Esophagus squamous epithelium (tissue), 4 donors: ENCODE results near the gene VARS2.

Experiments used
- POLR2A ChIP-seq, 4 donors: fragments of 450-650 bp; IDR thresholded peaks; one replicate each; pipeline ENCODE4 v1.6.1; 2017; ENCODE audit warnings: antibody characterized with exemption in 4 of 4, mild to moderate bottlenecking in 4 of 4, moderate library complexity in 3 of 4
- TF ChIP-seq, protein P1 (sequence below), 6 experiments: fragments of 450-650 bp in 4 of 6; fragments of 200-600 bp in 2 of 6; sonication (generic) in 2 of 6; IDR thresholded peaks; one replicate each; pipeline ENCODE4 v1.5.1; 2016 to 2019; ENCODE audit warnings: antibody characterized with exemption in 6 of 6, mild to moderate bottlenecking in 4 of 6, moderate library complexity in 4 of 6

DNA sequence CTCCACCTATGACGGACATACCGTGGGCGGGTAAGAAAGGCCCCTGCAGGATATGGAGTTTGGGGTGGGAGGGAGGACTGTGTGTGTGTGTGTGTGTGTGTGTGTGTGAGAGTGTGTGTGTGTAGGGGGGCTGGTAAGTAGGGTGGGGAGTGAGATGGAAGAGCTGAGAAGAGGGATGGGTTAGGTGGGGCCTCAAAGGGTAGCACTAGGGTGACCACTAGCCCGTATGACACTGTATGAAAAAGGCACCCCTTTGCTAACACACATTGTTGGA, 22.7 kb upstream of the VARS2 start:
- TF ChIP-seq, protein P1, sequence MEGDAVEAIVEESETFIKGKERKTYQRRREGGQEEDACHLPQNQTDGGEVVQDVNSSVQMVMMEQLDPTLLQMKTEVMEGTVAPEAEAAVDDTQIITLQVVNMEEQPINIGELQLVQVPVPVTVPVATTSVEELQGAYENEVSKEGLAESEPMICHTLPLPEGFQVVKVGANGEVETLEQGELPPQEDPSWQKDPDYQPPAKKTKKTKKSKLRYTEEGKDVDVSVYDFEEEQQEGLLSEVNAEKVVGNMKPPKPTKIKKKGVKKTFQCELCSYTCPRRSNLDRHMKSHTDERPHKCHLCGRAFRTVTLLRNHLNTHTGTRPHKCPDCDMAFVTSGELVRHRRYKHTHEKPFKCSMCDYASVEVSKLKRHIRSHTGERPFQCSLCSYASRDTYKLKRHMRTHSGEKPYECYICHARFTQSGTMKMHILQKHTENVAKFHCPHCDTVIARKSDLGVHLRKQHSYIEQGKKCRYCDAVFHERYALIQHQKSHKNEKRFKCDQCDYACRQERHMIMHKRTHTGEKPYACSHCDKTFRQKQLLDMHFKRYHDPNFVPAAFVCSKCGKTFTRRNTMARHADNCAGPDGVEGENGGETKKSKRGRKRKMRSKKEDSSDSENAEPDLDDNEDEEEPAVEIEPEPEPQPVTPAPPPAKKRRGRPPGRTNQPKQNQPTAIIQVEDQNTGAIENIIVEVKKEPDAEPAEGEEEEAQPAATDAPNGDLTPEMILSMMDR (IDR thresholded peaks at IDR 0.05), result no peak
- no peak for TF ChIP-seq POLR2A (IDR thresholded peaks at IDR 0.05)
